HEK293 (cell line): ENCODE measurements around the gene TRAF5.

Source experiments
- CTCF ChIA-PET: fragments of 350-600 bp; formaldehyde crosslinking; extraction: SDS; loops from one replicate; lab custom pipeline; 2021; ENCODE audit warnings: antibody characterized with exemption; lab: Yijun Ruan, JAX
- POLR2A ChIA-PET: fragments of 300-600 bp; formaldehyde crosslinking; extraction: SDS; loops from one replicate; lab custom pipeline; 2020; ENCODE audit warnings: antibody characterized with exemption, inconsistent platforms; lab: Yijun Ruan, JAX
- H3K27ac ChIP-seq: fragments of 200-500 bp; sonication (Bioruptor generic); 2 replicates; pipeline ENCODE4 v1.5.1; 2014; ENCODE audit warnings: low read depth, low read length, control low read depth, inconsistent platforms; ENCODE audit errors: extremely low read depth
- H3K36me3 ChIP-seq, 2 experiments: fragments of 200-500 bp in 1 of 2; sonication (Bioruptor generic) in 1 of 2; 1 replicate in 1 of 2; 2 replicates in 1 of 2; pipeline ENCODE4 v1.5.1; 2014 to 2017; ENCODE audit warnings: inconsistent platforms in 2 of 2, low read length in 2 of 2; ENCODE audit not compliant: control insufficient read depth in 2 of 2, insufficient read depth in 1 of 2
- H3K4me1 ChIP-seq: fragments of 200-500 bp; sonication (Bioruptor generic); 2 replicates; pipeline ENCODE4 v1.5.1; 2014; ENCODE audit warnings: mild to moderate bottlenecking, low read length, inconsistent platforms; ENCODE audit not compliant: control insufficient read depth, insufficient read depth
- H3K4me3 ChIP-seq: 2 replicates; pipeline ENCODE4 v1.5.1; 2011; ENCODE audit warnings: low read depth, mild to moderate bottlenecking, control low read depth, low read length, moderate library complexity
- H3K9me3 ChIP-seq: fragments of 200-500 bp; sonication (Bioruptor generic); 2 replicates; pipeline ENCODE4 v1.5.1; 2014; ENCODE audit warnings: low read depth, low read length, inconsistent platforms; ENCODE audit not compliant: control insufficient read depth, insufficient read depth
- HOXD13 ChIP-seq: sonication (generic); formaldehyde crosslinking; IDR thresholded peaks from 2 replicates; pipeline ENCODE4 v1.8.0; 2022; ENCODE audit warnings: missing genetic modification reagents, borderline replicate concordance
- KLF10 ChIP-seq: fragments of 450-650 bp; IDR thresholded peaks from 2 replicates; pipeline ENCODE4 v1.5.1; 2018; ENCODE audit warnings: missing biosample characterization, mild to moderate bottlenecking, missing genetic modification characterization
- OSR2 ChIP-seq: fragments of 450-650 bp; formaldehyde crosslinking; IDR thresholded peaks from 2 replicates; pipeline ENCODE4 v1.5.1; 2016; ENCODE audit warnings: missing biosample characterization, missing genetic modification characterization
- SCRT2 ChIP-seq: fragments of 450-650 bp; formaldehyde crosslinking; IDR thresholded peaks from 2 replicates; pipeline ENCODE4 v1.5.1; 2016; ENCODE audit warnings: missing biosample characterization, missing genetic modification characterization
- WT1 ChIP-seq: fragments of 450-650 bp; formaldehyde crosslinking; IDR thresholded peaks from 2 replicates; pipeline ENCODE4 v1.5.1; 2016; ENCODE audit warnings: missing biosample characterization, missing genetic modification characterization
- ZBTB20 ChIP-seq: fragments of 450-650 bp; formaldehyde crosslinking; IDR thresholded peaks from 2 replicates; pipeline ENCODE4 v1.5.1; 2016; ENCODE audit warnings: missing biosample characterization, missing genetic modification characterization
- ZBTB7A ChIP-seq: fragments of 450-650 bp; formaldehyde crosslinking; IDR thresholded peaks from 2 replicates; pipeline ENCODE4 v1.5.1; 2016; ENCODE audit warnings: low read depth, missing biosample characterization, missing genetic modification characterization
- ZNF132 ChIP-seq: fragments of 450-650 bp; formaldehyde crosslinking; IDR thresholded peaks from 2 replicates; pipeline ENCODE4 v1.5.1; 2017; ENCODE audit warnings: missing biosample characterization, missing genetic modification characterization, borderline replicate concordance
- ZNF23 ChIP-seq: fragments of 450-650 bp; formaldehyde crosslinking; IDR thresholded peaks from 2 replicates; pipeline ENCODE4 v1.5.1; 2016; ENCODE audit warnings: missing biosample characterization, missing genetic modification characterization, borderline replicate concordance
- ZNF24 ChIP-seq: fragments of 450-650 bp; formaldehyde crosslinking; IDR thresholded peaks from 2 replicates; pipeline ENCODE4 v1.5.1; 2016; ENCODE audit warnings: missing biosample characterization, missing genetic modification characterization
- ZNF292 ChIP-seq: fragments of 450-650 bp; formaldehyde crosslinking; IDR thresholded peaks from 2 replicates; pipeline ENCODE4 v1.5.1; 2016; ENCODE audit warnings: low read depth, missing biosample characterization, missing genetic modification characterization, borderline replicate concordance
- ZNF366 ChIP-seq: fragments of 450-650 bp; formaldehyde crosslinking; conservative IDR thresholded peaks from 2 replicates; pipeline ENCODE4 v1.5.1; 2016; ENCODE audit warnings: missing biosample characterization, missing genetic modification characterization
- ZNF521 ChIP-seq: fragments of 450-650 bp; formaldehyde crosslinking; IDR thresholded peaks from 2 replicates; pipeline ENCODE4 v1.5.1; 2017; ENCODE audit warnings: missing biosample characterization, mild to moderate bottlenecking, missing genetic modification characterization
- ZNF529 ChIP-seq: fragments of 450-650 bp; formaldehyde crosslinking; IDR thresholded peaks from 2 replicates; pipeline ENCODE4 v1.5.1; 2017; ENCODE audit warnings: missing genetic modification characterization, missing biosample characterization; ENCODE audit not compliant: insufficient replicate concordance
- ZNF558 ChIP-seq: fragments of 450-650 bp; formaldehyde crosslinking; IDR thresholded peaks from 2 replicates; pipeline ENCODE4 v1.5.1; 2016; ENCODE audit warnings: missing biosample characterization, missing genetic modification characterization
- ZNF621 ChIP-seq: fragments of 450-650 bp; formaldehyde crosslinking; IDR thresholded peaks from 2 replicates; pipeline ENCODE4 v1.5.1; 2017; ENCODE audit warnings: missing biosample characterization, missing genetic modification characterization
- ZNF660 ChIP-seq: fragments of 450-650 bp; IDR thresholded peaks from 2 replicates; pipeline ENCODE4 v1.5.1; 2018; ENCODE audit warnings: missing biosample characterization, mild to moderate bottlenecking, missing genetic modification characterization
- ZNF777 ChIP-seq: fragments of 450-650 bp; formaldehyde crosslinking; IDR thresholded peaks from 2 replicates; pipeline ENCODE4 v1.5.1; 2017; ENCODE audit warnings: missing biosample characterization, missing genetic modification characterization, borderline replicate concordance
- TF ChIP-seq, protein P1 (sequence below): fragments of 450-650 bp; formaldehyde crosslinking; IDR thresholded peaks from 2 replicates; pipeline ENCODE4 v1.5.1; 2016; ENCODE audit warnings: missing biosample characterization, missing genetic modification characterization
- TF ChIP-seq, protein P2 (sequence below): sonication (generic); formaldehyde crosslinking; IDR thresholded peaks from 2 replicates; pipeline ENCODE4 v1.8.1; 2022; ENCODE audit warnings: mild to moderate bottlenecking, moderate library complexity, missing genetic modification reagents
- TF ChIP-seq, protein P3 (sequence below): fragments of 450-650 bp; IDR thresholded peaks from 2 replicates; pipeline ENCODE4 v1.5.1; 2018; ENCODE audit warnings: missing biosample characterization, missing genetic modification characterization

TRAF5 gene

DNA sequence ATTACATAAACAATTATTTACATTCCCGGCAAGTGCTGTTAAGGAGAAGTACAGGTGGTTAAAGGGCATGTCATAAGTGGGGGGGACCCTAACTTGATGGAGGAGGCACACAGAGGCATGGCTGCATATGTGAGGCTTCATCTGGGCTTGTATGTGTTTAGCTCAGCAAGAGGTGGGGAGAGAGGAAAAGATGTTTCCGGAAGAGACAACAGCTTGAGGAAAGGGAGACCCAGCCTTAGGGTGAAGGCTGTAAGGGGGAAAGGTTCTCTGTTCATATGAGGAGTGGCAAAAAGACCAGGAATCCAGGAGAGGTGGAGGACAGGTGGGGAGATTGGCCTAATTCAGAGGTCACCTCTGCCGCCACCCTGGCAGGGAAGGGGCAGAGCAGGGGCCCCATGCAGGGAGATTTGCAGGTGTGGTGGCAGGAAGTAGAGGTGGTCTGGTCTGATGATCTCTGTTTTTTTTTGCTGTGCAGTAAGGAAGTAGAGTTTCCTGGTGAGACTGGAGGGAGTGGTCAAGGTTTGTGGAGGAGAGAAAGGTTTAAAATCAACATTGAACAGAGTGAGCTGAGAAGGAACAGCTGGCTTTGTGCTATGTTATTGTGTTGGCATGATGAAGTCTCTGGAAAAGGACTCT is 9.0 kb downstream of the TRAF5 start (continued):
- TF ChIP-seq ZNF660 (no peak), ZNF292 (tag by site-specific recombination) (no peak)

DNA sequence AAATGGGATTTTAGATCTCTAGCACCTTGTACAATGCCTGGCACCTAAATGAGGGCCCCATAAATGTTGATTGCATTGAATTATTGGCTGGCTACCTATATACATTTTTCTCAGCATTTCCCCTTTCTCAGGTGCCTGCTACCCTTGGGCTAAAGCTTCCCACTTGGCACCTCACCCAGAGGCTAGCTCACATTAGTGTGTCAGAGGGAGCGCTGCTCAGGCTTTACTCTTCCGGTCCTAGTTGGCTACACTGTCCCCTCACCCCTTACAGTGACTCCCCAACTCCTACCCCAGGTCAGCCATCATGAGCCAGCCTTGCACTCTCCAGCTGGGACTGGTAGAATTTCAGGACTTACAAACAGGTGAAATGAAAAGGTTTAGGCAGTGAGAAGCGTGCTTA is 9.5 kb downstream of the TRAF5 start:
- H3K4me3 ChIP-seq = no peak overlapping the region
- no peaks in the 10 kb centered on the region for H3K36me3 ChIP-seq
- no peak overlapping the region for H3K27ac ChIP-seq
- POLR2A ChIA-PET = no interaction called here
- H3K9me3 ChIP-seq = no peaks in the 10 kb centered on the region
- peaks cover 6% of the 10 kb centered on the region for H3K4me1 ChIP-seq
- TF ChIP-seq, protein P1, sequence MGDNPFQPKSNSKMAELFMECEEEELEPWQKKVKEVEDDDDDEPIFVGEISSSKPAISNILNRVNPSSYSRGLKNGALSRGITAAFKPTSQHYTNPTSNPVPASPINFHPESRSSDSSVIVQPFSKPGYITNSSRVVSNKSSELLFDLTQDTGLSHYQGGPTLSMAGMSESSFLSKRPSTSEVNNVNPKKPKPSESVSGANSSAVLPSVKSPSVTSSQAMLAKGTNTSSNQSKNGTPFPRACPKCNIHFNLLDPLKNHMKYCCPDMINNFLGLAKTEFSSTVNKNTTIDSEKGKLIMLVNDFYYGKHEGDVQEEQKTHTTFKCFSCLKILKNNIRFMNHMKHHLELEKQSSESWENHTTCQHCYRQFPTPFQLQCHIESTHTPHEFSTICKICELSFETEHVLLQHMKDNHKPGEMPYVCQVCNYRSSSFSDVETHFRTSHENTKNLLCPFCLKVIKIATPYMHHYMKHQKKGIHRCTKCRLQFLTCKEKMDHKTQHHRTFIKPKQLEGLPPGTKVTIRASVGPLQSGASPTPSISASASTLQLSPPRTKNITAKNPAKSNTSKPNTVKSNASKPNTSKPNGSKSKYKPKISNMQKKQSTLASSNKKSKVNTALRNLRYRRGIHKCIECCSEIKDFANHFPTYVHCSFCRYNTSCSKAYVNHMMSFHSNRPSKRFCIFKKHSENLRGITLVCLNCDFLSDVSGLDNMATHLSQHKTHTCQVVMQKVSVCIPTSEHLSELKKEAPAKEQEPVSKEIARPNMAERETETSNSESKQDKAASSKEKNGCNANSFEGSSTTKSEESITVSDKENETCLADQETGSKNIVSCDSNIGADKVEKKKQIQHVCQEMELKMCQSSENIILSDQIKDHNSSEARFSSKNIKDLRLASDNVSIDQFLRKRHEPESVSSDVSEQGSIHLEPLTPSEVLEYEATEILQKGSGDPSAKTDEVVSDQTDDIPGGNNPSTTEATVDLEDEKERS (tag by site-specific recombination) = no peak
- TF ChIP-seq OSR2 (tag by site-specific recombination) = no peak
- TF ChIP-seq, protein P2, sequence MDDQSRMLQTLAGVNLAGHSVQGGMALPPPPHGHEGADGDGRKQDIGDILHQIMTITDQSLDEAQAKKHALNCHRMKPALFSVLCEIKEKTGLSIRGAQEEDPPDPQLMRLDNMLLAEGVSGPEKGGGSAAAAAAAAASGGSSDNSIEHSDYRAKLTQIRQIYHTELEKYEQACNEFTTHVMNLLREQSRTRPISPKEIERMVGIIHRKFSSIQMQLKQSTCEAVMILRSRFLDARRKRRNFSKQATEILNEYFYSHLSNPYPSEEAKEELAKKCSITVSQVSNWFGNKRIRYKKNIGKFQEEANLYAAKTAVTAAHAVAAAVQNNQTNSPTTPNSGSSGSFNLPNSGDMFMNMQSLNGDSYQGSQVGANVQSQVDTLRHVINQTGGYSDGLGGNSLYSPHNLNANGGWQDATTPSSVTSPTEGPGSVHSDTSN (CRISPR knock-in tag) = no peak
- TF ChIP-seq ZNF132 = no peak
- TF ChIP-seq ZNF521 = no peak
- TF ChIP-seq ZNF23 = no peak
- no peak for TF ChIP-seq ZNF558 (tag by site-specific recombination)
- no peak for TF ChIP-seq ZNF621
- no peak for TF ChIP-seq ZNF529 (tag by site-specific recombination)
- no peak for TF ChIP-seq ZNF24 (tag by site-specific recombination)
- TF ChIP-seq ZBTB7A (tag by site-specific recombination) = no peak
- no peak for TF ChIP-seq SCRT2 (tag by site-specific recombination)
- TF ChIP-seq KLF10 (tag by site-specific recombination) = no peak
- TF ChIP-seq, protein P3, sequence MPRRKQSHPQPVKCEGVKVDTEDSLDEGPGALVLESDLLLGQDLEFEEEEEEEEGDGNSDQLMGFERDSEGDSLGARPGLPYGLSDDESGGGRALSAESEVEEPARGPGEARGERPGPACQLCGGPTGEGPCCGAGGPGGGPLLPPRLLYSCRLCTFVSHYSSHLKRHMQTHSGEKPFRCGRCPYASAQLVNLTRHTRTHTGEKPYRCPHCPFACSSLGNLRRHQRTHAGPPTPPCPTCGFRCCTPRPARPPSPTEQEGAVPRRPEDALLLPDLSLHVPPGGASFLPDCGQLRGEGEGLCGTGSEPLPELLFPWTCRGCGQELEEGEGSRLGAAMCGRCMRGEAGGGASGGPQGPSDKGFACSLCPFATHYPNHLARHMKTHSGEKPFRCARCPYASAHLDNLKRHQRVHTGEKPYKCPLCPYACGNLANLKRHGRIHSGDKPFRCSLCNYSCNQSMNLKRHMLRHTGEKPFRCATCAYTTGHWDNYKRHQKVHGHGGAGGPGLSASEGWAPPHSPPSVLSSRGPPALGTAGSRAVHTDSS (tag by site-specific recombination) = no peak
- TF ChIP-seq ZBTB20 (tag by site-specific recombination) = no peak
- TF ChIP-seq HOXD13 (CRISPR knock-in tag) = no peak
- no peak for TF ChIP-seq ZNF366 (tag by site-specific recombination)
- no peak for TF ChIP-seq WT1 (tag by site-specific recombination)
- TF ChIP-seq ZNF777 (tag by site-specific recombination) = no peak
- TF ChIP-seq, all 188 proteins: peak for 0
- CTCF ChIA-PET = interaction anchor here (0.6 to 1.7 kb wide), 4 partner anchors 13 to 1066 kb away, joined by 3 to 7 read pairs (median 4); no protein-coding TSS in a partner anchor
